ENCODE results near the gene NMS. TPM values are rescaled to one million over a fixed set of nuclear protein-coding genes. Genes with fewer than 3 reads are reported as not detected.

NMS gene
- total RNA-seq, 4 donors from 2014 or later, result not detected

DNA sequence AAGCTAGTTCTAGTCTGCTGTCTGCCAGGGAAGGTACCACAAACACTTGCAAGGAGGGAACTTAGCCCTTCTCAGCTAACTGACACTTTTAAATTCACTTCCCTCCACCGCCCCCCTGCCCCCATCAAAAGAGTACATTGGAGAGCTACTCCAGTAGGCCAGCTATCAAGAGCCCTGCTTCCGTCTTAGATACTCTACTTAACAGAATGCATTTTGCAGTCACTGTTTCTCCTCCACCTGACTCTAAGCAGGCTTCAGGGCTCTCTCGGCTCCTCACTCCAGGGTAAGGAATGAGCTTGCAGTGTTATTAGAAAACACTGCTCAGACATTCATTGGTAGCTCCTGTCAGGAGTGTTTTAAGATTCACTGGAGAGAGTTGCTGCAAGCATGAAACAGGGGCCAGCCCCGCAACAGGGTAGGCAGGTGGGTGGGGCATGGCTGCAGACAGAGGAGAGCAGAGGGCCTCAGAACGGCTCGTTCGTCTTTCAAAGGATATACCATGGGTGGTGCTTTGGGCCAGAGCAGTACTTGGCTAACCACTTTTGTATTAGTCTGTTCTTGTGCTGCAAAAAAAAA lies 57.2 kb downstream of the NMS start:
- H3K27me3 ChIP-seq, result peaks cover 0 to 5% (median 0%) of the 10 kb centered on the region in 4 donors
- H3K36me3 ChIP-seq, result no peaks in the 10 kb centered on the region

GRCh38 chr2:100529176-100529575 lies 58.9 kb downstream of the NMS start:
- TF ChIP-seq CTCF (IDR thresholded peaks at IDR 0.05), result no peak
- no peak for TF ChIP-seq POLR2A (IDR thresholded peaks at IDR 0.05; ENCODE audit: low read depth)
- no peak for TF ChIP-seq POLR2AphosphoS5 (IDR thresholded peaks at IDR 0.05)
- no peak for TF ChIP-seq EP300 (IDR thresholded peaks at IDR 0.05)
- DNase-seq (ENCODE audit: extremely low spot score), result no peak
- Histone ChIP-seq H3K36me3 (no peaks in the 10 kb centered on the region), H3K4me1 (no peaks in the 10 kb centered on the region), H3K4me3 (no peak overlapping the region), H3K27me3 (peaks cover 0 to 5% (median 0%) of the 10 kb centered on the region in 4 donors), H3K27ac (replicated peaks in 1 of 4) (no peak overlapping the region), H3K9me3 (no peaks in the 10 kb centered on the region)
- 89% methylated on average over 8 of the region's 8 CpGs for WGBS
- intact Hi-C loops (cut with DNase I), result no loop called here

More for the DNA sequence above, 57.2 kb downstream of the NMS start:
- no peaks in the 10 kb centered on the region for H3K4me1 ChIP-seq
- no peaks in the 10 kb centered on the region for H3K9me3 ChIP-seq
- WGBS, result 63% methylated on average over 7 of the region's 7 CpGs
- no peak overlapping the region for H3K27ac ChIP-seq (replicated peaks in 1 of 4)
- TF ChIP-seq POLR2A (IDR thresholded peaks at IDR 0.05; ENCODE audit: low read depth), result no peak
- no peak for TF ChIP-seq EP300 (IDR thresholded peaks at IDR 0.05)
- no peak for TF ChIP-seq POLR2AphosphoS5 (IDR thresholded peaks at IDR 0.05)
- intact Hi-C loops (cut with DNase I), result no loop called here
- no peak overlapping the region for H3K4me3 ChIP-seq
- no peak for DNase-seq (ENCODE audit: extremely low spot score)

- Histone ChIP-seq H3K9me3 (no peaks in the 10 kb centered on the region), H3K4me1 (no peaks in the 10 kb centered on the region), H3K27me3 (peaks cover 0 to 5% (median 0%) of the 10 kb centered on the region in 4 donors), H3K27ac (replicated peaks in 1 of 4) (no peak overlapping the region), H3K36me3 (no peaks in the 10 kb centered on the region), H3K4me3 (no peak overlapping the region)
- 77% methylated on average over 6 of the region's 6 CpGs for WGBS
- intact Hi-C loops (cut with DNase I), result no loop called here
- TF ChIP-seq POLR2AphosphoS5 (IDR thresholded peaks at IDR 0.05), result no peak
- no peak for DNase-seq (ENCODE audit: extremely low spot score)
Measured at GRCh38 chr2:100529900-100530299, 59.6 kb downstream of the NMS start.

Other genes starting within 250 kb of the NMS start
- gene LONRF2, start 148.0 kb upstream of the NMS start, total RNA-seq, result 10 to 100 TPM; 33.6 to 45.1 (median 39.5) TPM
- 10 to 100 TPM; 10.8 to 17.0 (median 13.5) TPM for gene CHST10, start 52.8 kb upstream of the NMS start, total RNA-seq
- gene PDCL3, start 92.5 kb downstream of the NMS start, total RNA-seq, result 10 to 100 TPM; 46.3 to 82.6 (median 61.3) TPM